GM10248 (cell line): ENCODE data around the gene CD69.

Experiments
- CTCF ChIA-PET: fragments of 300-600 bp; sonication (Branson Sonifier 250); formaldehyde crosslinking; extraction: SDS; loops from one replicate; lab custom pipeline; 2021; ENCODE audit warnings: antibody characterized with exemption; lab: Yijun Ruan, JAX
- POLR2A ChIA-PET: fragments of 350-650 bp; sonication (Branson Sonifier 250); formaldehyde crosslinking; extraction: SDS; loops from one replicate; lab custom pipeline; 2020; ENCODE audit warnings: antibody characterized with exemption; lab: Yijun Ruan, JAX
- DNase-seq: peaks from one replicate; pipeline ENCODE4 v3.0.0; 2012; ENCODE audit errors: extremely low spot score
- TF ChIP-seq, protein P1 (sequence below): IDR thresholded peaks from 2 replicates; pipeline ENCODE4 v1.5.1; 2012; ENCODE audit warnings: mild to moderate bottlenecking, low read depth; ENCODE audit errors: extremely low read depth, missing control alignments, control extremely low read depth

CD69 gene

DNA sequence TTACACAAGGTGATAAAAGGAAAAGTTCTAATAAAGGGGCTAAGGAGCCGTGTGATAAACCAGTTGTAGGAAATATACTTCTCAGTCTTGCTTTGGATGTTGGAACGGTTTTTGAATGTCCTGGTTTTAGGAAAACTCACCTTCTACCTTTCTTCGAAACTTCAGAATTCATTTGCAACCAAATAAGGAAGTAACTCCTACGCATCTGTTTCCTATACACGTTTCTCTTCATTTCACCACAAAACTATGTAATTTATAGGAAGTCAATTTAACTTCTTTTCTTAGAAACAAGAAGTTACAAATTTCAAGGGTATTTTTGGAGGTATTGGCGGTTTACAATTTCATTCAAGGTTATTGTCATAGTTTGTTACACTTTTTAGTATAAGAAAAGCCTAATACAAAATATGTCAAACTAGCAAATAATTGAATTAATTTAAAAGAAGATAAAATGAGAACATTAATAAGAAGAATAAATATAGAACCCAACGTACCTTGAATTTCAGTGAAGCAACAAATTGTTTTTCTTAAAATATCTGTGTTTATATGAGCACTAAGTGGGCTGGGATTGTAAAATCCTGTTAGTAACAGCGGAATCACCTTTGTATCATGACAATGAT lies 33.2 kb upstream of the CD69 start:
- ChIA-PET POLR2A (no interaction called here), CTCF (interaction anchor here (1.0 to 10.7 kb wide), 2 partner anchors 21 to 45 kb away, joined by 3 to 287 read pairs; no protein-coding TSS in a partner anchor)
- TF ChIP-seq, protein P1, sequence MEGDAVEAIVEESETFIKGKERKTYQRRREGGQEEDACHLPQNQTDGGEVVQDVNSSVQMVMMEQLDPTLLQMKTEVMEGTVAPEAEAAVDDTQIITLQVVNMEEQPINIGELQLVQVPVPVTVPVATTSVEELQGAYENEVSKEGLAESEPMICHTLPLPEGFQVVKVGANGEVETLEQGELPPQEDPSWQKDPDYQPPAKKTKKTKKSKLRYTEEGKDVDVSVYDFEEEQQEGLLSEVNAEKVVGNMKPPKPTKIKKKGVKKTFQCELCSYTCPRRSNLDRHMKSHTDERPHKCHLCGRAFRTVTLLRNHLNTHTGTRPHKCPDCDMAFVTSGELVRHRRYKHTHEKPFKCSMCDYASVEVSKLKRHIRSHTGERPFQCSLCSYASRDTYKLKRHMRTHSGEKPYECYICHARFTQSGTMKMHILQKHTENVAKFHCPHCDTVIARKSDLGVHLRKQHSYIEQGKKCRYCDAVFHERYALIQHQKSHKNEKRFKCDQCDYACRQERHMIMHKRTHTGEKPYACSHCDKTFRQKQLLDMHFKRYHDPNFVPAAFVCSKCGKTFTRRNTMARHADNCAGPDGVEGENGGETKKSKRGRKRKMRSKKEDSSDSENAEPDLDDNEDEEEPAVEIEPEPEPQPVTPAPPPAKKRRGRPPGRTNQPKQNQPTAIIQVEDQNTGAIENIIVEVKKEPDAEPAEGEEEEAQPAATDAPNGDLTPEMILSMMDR, result no peak
- no peak for DNase-seq

DNA sequence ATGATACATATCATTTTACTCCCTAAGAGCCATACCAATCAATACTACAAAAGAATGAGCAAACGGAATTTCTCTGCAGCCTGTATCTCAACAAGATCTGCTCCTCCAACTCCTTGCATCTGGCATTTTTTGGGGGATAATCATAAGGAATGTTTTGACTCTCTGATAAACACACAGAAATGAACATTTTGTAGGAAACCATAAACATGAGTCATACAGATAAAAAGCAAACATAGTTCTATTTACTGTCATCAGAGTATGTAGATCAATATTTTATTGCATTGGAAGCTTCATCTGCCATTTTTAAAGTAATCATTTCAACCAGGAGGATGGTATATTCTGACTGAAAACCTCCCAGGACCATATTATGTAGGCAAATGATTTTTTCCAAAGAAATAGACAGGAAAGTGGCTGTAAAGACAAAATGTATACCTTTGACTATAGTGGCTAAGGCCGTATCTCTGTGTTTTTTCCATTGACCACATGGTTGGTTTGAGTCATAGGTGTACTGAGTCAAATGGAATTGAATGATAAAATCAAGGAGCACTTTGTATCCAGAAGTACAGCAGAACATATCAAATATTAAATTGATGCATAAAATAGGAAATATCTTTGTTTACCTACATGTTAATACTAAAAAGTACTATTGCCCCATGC lies 32.4 kb upstream of the CD69 start:
- TF ChIP-seq, protein P1, result no peak
- POLR2A ChIA-PET, result no interaction called here
- DNase-seq, result no peak
- CTCF ChIA-PET, result interaction anchor here (1.0 to 1.5 kb wide), 3 partner anchors 20 to 43 kb away, joined by 3 to 7 read pairs (median 5); no protein-coding TSS in a partner anchor

DNA sequence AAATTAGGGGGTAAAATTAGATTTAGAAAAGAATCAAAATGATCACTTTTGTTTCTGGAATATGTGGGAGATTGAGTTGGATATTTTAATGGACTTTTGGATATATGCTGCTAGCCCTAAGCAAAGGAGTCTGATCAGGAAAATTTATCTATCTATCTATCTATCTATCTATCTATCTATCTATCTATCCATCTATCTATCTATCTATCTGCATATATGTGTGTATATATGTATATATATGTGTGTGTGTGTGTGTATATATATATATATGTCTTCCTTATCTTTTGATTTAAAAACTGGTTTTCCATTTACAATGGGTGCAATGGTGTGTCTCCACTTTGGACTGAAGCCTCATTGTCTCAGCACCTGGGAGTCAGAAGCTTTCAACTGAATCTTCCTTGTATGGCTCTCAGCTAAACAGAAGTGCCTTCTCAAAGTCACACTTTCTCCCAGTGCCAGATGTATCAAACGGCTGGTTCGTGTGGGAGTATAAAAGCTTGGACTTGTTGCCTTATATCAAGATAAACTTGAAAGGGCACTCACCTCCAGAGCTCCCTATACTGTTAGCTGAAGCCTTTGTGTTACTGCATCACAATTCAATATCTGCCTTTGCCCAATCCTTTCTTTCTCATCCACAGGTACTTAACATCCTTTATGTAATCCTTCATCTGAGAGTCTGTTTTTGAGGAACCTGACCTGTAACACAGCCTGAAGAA lies 31.6 kb upstream of the CD69 start:
- TF ChIP-seq, protein P1, result no peak
- ChIA-PET CTCF (interaction anchor here (1.0 to 1.5 kb wide), 3 partner anchors 19 to 42 kb away, joined by 3 to 7 read pairs (median 5); no protein-coding TSS in a partner anchor), POLR2A (no interaction called here)
- no peak for DNase-seq

DNA sequence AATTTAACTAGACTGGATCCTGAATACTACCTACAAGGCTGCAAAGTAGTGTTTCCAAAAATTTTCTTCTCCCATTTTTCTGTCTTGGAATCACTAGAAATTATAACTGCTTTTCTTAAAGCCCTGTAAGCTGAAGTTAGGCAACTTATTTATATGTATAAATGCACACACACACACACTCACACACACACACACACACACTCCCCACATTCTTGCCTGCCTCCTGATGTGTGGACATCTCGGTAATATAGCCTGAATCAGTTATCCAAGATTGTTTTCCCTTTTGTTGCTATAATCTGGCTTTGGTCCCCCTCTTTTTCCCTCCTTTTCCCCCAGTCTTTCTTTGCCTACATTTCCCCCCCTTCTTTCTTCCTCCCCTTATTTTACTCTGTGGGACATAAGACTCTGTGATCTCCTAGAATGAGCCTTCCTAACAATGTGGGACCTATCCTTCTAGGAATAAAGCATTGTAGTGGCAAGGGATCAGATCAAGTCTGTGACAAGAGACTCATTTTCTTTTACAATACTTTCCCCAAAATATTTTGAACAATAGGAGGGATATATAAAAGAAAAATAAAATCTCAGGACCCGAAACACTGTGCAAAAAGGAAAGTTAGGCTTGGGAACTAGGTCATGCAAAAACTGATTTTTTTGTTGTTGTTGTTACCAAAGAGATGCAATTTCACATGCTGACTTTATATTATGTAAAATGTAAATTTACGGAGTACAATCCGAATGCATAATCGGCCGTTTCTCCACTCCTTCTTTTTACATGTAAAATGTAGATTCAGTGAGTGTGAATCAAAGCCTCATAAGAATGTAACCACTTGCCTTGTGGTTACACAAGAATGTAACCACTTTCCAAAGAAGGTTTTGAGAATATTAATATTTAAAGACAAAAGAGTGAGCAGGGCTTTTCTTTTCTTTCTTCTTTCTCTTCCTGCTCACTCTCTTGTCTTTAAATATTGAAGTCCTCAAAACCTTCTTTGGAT lies 26.3 kb upstream of the CD69 start:
- CTCF ChIA-PET, result no interaction called here
- TF ChIP-seq, protein P1, result no peak
- DNase-seq, result no peak
- POLR2A ChIA-PET, result no interaction called here

DNA sequence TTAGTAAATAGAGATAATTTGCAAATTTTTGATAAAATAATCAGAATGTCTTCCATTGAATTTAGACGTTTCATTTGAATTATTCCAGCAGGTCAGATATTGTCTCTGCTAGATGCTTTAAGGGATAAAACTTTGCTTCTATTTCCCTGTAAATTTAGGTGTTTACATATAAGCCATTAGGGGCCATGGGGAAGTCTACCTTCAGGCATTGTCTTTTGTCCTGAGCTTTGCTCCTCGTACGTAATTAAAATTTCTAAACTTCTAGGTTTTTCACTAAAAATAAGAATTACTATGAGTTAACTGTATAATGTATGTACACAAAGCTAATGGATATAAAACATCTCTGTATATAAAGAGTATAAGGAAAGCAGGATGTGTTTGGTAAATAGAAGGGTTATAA lies 24.1 kb upstream of the CD69 start:
- TF ChIP-seq, protein P1, result no peak
- POLR2A ChIA-PET, result no interaction called here
- CTCF ChIA-PET, result no interaction called here
- no peak for DNase-seq
